Thyroid gland (tissue), 4 donors: ENCODE results near the gene NENF.

Experiments
- POLR2A ChIP-seq, 2 donors: fragments of 450-650 bp; IDR thresholded peaks; one replicate each; pipeline ENCODE4 v1.6.1; 2017; ENCODE audit warnings: antibody characterized with exemption in 2 of 2, mild to moderate bottlenecking in 2 of 2, moderate library complexity in 1 of 2
- TF ChIP-seq, protein P1 (sequence below), 6 experiments: fragments of 200-600 bp in 3 of 6; fragments of 450-650 bp in 3 of 6; sonication (generic) in 3 of 6; IDR thresholded peaks; one replicate each; pipeline ENCODE4 v1.5.1; 2016 to 2019; ENCODE audit warnings: antibody characterized with exemption in 6 of 6, mild to moderate bottlenecking in 2 of 6, inconsistent platforms in 1 of 6, moderate library complexity in 1 of 6

GRCh38 chr1:212447478-212447877 is 14.8 kb downstream of the NENF start:
- TF ChIP-seq, protein P1, sequence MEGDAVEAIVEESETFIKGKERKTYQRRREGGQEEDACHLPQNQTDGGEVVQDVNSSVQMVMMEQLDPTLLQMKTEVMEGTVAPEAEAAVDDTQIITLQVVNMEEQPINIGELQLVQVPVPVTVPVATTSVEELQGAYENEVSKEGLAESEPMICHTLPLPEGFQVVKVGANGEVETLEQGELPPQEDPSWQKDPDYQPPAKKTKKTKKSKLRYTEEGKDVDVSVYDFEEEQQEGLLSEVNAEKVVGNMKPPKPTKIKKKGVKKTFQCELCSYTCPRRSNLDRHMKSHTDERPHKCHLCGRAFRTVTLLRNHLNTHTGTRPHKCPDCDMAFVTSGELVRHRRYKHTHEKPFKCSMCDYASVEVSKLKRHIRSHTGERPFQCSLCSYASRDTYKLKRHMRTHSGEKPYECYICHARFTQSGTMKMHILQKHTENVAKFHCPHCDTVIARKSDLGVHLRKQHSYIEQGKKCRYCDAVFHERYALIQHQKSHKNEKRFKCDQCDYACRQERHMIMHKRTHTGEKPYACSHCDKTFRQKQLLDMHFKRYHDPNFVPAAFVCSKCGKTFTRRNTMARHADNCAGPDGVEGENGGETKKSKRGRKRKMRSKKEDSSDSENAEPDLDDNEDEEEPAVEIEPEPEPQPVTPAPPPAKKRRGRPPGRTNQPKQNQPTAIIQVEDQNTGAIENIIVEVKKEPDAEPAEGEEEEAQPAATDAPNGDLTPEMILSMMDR (IDR thresholded peaks at IDR 0.05) = no peak
- no peak for TF ChIP-seq POLR2A (IDR thresholded peaks at IDR 0.05)
